Stimulated activated CD4-positive, alpha-beta T cell treated with anti-CD3 and anti-CD28 coated beads, Interleukin-2, amount 100 ng/mL, for 24 hours (primary cell): ENCODE results near the gene PDZD4.
A peak's percentile ranks its signal among the peaks of the same experiment; 100 is the strongest.
"Not testable (repeated sequence)": the region's sequence is repeated elsewhere in the genome, so short reads cannot be mapped to it uniquely, and the experiment has no call there.

Source experiments
- DNase-seq, 2 donors: peaks; one replicate each; pipeline ENCODE4 v3.0.0-alpha.2; 2020

Gene PDZD4

DNA sequence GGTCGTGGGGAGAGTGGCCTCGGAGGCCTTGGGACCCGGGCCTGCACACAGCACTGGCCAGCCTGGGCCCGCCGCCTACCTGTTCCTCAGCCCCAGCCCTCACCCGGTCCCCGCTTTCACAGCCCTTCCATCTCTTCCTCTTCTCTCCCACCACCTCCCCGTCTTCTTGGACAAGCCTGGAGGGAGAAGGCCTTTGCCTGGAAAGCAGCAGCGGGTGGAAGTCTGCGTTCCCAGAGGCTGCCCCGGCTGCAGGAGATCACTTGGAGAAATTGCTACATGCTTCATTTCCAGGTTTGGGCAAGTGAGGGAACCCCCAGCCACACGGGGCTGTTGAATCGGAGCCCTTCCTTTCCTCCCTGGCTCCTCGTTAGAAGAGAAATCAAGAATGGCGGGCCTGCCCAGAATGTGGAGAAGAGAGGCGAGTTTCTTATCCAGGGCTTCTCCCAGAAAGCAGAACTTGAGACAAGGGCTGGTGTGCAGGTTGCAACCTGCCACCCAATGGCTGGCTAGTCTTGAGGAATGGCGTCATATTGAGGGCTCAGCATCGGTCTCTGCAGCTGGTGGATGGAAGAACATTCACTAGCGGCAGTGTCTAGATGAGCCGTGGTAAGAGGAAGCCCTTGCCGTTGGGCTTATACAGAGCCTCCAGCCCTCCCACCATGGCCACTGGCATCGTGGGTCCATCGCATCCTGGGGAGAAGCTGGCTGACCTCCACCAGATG lies 1.2 kb upstream of the PDZD4 start:
- DNase-seq, result no peak

DNA sequence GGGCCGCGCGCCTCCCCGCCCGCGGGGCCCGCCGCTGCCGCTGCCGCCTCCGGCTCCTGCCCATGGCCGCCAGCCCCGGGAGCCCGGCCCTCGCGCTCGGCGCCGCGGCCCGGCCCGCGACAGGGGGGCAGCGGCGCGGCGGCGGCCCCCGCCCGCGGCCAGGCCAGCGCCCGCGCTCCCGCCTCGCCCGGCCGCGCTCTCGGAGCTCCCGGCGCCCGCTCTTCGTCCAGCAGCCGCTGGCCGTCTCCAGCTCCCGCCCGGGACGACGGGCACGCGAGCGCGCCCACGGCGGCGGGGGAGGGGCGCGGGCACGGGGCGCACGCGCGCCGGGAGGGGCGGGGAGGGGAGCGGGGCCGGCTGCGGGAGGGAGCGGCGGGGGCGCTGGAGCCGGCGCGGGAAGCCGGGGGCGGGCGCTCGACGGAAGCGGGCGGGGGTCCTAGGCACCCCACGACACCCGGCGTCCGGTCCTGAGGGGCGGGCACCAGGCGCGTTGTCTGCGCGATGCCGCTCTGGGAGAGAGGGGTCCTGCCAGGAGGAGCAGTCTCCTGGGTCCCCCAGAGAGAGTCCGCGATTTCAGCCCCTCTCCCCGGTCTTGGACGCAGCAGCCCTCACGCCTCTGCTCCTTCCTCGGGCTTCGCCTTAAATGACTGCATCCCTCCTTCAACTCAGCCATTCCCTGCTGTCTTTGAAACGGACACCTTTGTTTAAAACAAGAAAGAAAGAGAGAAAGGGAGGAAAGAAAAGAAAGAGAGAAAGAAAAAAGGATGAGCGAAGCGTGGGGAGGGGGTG lies 490 bp upstream of the PDZD4 start:
- no peak for DNase-seq

DNA sequence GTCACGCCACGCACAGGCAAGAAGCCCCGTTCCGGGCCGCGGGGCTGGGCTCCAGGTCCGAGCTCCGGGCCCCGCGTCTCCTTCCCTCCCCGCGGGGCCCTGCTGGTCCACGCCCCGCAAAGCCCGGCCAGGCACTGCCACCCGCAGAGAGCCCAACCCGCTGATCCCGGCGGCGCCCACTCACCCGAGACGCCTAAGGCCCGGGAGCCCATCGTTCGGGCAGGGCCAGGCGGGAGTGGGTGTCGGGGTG lies 870 bp downstream of the PDZD4 start:
- no peak for DNase-seq

DNA sequence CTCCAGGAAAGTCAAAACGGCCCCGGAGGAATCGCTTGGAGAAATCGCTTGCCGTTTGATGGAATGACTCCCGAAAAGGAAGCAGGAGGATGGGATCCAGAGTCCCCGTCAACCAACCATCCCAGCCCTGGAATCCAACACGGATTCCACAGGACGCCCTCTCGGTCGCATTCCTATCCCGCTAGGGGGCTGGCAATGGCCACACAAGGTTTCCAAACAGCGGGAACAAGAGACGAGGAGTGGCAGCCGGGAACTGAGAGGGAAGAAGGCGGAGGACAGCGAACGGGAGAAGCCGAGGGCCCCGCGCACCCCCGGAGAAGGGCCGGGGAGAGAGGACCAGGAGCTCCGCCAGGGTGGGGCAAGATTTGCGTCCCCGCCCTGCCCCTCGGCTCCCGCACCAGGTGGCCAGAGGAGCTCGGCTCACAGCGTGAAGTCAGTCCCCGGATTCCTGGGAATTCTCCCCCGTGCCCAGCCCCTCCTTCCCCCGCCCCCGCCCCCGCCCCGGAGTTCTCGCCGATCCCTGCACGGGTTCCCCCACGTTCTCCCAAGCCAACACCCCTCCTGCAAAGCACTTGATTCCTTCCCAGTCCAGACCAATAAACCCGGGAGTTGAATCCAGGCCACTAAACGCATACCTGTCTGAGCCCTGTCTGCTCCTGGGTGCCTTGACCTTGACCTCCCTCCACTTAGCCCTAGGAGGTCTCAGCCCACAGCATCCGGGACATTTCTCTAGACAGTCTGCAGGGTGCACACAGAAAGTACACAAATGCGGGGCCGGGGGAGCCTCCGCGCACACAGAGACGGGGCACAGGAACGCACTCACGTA lies 1.4 kb downstream of the PDZD4 start:
- DNase-seq, result no peak

DNA sequence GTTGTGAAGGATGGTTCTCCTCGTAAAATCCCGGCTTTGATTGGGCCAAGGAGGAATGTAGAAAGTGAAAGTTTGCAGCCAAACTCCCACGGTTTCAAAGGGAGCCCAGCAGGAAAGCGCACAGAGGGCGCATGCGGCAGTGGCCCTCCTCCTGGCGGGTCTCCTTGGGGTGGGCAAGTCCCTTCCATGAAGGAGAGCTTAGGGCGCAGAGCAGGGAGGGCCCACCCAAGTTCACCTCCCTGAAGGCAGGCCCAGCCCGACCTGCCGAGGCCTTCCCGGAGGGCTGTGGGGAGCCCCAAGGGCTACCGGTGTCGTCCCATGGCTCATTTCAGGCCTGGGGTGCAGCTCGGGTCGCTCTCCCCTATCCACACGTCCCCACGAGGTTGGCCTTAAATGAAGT lies 2.0 kb downstream of the PDZD4 start:
- no peak for DNase-seq

DNA sequence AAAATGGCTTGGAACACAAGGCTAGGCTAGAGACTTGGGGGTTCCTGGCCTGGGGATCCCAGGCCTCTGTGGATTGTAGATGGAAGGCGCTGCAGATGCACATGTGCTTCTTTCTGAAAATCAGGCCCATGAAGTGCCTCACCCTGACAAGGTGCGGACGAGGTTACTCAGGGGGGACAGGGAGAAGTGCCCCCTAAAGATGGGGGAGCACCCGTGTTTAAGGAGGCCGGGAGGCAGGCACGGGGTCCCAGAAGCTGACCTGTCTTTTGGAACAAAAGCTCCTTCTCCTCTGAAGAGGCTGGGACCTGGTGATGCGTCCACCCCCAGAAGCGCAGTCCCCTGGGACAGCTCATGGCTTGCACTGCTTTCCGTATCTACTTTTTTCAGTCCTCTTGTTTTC lies 2.4 kb downstream of the PDZD4 start:
- DNase-seq, result no peak

DNA sequence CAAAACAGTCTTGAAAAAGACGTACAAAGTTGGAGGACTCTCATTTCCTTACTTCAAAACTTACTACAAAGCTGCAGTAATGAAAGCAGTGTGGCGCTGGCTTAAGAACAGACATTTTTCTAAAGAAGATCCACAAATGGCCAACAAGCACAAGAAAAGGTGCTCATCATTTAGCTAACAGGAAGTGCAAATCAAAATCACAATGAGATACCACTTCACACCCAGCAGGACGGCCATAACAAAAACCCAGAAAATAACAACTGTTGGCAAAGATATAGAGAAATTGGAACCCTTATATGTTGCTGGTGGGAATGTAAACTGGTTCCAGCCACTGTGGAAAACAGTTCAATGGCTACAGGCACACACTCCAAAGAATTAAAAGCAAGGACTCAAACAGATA lies 3.3 kb downstream of the PDZD4 start:
- no peak for DNase-seq

DNA sequence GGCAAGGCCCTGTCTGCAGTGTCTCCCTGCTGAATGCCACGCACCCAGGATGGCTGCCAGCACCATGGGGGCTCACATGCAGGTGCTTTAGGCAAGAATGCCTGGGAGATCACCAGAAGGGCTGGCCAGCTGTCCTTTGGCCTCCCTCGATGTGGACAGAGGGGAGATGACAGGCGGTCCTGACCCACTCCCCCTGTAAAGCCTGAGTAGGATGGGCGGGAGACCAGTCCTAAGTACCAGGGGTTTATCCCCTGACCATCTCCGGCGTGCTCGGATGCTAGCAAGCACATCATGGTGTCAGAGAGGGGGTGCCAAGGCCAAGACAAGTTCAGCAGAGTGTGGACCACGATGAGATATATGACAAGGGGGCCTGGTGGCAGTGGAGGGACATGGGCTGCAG lies 5.3 kb downstream of the PDZD4 start:
- no peak for DNase-seq

DNA sequence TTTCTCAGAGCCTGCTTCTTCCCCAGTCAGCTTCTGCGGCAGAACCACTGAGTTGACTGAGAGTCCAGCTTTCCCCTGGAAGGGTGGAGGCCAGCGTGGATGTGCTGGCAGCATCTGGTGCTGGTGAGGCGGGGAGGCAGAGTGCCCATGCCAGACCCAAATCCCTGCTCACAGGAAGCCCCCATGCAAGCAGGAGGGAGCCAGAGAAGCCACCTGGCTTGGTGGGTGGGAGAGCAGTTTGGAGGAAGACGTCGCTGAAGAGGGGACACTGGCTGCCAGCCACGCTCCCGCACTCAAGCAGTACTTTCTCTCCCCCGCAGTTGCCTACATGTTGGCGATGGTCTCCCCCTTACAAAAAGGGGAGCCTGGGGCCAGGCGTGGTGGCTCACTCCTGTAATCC lies 6.0 kb downstream of the PDZD4 start:
- no peak for DNase-seq

DNA sequence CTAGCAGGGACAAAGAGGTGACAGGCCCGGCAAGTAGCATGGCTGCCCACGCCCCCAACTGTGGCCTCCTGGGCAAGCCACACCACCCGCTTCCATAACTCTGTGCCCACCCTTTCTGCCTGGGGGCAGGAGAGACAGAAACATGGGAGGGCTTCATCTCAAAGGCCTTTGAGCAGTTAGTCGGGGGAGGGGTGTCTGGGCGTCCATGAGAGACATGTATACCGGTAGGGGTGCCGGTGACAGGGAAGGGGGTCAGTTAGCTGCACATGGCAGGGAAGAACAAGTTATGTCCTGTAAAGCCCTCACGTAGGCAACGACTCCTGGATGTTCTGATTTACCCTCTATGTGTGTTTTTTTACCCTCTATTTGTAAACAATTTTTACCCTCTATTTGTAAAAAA lies 9.3 kb downstream of the PDZD4 start:
- DNase-seq, result no peak

DNA sequence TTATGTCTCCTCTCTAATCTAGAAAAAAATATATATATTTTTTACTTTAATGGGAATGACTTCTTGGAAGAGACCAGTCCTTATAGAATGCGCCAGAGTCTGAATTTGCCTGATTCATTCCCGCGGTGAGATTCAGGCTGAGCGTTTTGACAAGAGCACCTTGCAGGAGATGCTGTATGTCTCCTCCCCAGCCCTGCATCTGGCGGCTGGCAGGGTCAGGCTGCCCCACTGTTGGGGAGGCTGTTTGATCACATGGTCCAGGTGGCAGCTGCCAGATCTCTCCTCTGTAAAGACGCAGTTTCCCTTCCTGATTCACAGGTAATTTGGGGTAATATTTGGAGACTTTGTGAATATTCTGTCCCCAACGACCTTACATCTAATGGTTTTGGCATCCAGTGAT lies 9.7 kb downstream of the PDZD4 start:
- no peak for DNase-seq

DNA sequence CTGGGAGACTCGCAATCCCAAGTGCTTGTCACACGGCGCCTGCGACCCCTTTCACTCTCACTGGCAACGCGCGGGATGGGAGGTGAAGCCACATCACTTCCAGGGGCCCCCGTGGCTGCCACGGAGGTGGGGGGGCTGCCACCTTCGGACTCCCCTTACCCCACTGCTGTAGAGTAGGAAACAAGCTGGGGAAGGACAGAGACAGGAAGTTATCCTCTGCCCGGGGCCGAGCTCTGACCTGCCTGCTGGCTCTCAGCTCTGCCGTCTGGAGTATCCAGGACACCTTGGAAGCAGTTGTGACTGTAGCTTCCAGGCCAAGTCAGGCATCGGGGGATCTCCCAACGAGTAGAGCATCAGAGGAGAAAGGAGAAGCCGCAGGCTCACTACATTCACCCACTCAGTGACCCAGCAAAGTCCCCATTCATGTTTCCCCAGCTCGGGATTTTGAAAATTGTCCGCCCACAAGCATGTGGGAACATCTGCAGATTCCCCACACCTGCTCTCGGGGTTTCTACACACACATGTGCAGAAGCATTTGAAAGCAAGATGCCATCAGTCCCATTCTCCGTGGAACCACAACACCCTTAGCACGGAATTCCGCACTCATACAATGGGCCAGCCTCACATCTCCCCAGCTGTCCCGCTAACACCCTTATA lies 10.8 kb downstream of the PDZD4 start:
- no peak for DNase-seq

DNA sequence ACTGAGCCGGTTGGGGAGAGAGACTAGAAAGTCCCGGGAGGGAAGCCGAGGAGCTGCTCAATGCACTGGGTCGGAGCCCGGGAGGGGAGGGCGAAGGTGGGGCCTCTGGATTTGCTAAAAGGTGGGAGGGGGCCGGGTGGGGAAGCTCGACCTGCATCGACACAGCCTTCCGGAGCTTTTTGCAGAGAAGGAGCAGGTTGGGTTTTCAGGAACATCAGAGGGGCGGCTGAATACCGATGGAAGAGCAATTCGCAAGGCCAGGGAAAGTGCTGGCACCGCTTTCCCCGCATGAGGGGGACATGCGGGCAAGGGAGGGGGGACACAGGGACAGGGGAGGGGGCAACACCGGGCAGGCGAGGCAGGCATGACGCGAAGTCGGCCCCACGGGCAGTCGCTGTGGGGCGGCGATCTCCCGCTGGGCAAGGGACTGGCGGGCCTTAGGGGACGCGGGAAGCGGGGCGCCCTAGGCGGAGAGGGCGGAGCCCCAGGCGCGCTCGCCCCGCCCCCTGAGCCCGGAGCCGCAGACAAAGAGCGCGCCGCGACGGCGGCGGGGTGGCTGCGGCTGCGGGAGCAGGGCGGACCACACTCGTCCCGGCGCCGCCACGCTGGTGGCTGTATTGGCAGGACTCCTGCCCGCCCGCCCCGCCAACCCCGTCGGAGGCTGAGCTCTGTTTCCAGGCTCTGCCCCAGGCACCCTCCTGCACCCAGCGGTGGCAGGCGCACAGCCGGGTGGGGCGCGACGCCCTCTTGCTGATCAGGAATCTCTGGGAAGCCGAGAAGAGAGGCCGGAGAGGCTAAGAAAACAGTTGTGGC lies 11.6 kb downstream of the PDZD4 start:
- peak; percentile 50 to 74 for DNase-seq

DNA sequence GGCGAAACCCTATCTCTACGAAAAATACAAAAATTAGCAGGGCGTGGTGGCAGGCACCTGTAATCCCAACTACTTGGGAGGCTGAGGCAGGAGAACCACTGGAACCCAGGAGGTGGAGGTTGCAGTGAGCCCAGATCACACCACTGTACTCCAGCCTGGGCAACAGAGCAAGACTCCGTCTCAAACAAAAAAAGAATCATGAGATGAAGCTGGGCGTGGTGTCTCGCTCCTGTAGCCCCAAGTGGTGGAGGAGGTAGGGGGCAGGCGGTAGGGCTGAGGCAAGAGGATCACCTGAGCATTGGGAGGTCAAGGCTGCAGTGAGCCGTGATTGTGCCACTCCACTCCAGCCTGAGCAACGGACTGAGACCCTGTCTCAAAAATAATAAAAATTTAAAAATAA lies 12.3 kb downstream of the PDZD4 start:
- DNase-seq, result not testable (repeated sequence)

DNA sequence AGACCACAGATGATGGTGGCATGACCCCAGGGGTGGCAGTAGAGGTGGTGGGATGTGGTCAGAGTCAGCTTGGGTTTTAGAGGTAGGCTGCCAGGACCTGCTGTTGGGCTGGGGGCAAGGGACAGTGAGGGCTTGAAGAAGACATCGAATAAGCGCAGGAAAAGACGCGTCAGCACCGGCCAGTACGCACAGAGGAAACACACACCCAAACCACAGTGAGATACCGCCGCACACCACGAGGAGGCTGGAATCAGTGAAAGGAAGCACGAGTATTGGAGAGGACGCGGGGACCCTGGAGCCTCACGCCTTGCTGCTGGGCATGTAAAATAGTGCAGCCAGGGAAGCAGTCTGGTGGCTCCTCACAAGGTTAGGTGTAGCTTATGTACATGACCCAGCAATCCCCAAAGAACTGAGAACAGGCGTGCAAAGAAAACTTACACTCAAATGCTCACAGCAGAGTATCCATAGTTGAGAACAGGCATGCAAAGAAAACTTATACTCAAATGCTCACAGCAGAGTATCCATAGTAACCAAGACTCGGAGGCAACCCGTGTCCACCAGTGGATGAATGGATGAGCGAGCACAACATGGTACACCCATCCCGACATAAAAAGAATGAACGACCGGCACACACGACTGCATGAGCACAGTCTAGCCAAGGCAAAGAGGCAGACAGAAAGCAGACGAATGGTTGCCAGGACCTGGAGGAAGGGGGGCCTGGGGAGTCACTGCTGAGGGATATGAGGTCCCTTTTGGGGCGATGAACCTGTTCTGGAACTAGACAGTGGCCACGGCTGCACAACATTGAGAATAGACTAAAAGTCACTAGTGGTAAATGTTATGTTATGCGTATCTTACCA lies 13.3 kb downstream of the PDZD4 start:
- DNase-seq, result peak; percentile 33 to 43

DNA sequence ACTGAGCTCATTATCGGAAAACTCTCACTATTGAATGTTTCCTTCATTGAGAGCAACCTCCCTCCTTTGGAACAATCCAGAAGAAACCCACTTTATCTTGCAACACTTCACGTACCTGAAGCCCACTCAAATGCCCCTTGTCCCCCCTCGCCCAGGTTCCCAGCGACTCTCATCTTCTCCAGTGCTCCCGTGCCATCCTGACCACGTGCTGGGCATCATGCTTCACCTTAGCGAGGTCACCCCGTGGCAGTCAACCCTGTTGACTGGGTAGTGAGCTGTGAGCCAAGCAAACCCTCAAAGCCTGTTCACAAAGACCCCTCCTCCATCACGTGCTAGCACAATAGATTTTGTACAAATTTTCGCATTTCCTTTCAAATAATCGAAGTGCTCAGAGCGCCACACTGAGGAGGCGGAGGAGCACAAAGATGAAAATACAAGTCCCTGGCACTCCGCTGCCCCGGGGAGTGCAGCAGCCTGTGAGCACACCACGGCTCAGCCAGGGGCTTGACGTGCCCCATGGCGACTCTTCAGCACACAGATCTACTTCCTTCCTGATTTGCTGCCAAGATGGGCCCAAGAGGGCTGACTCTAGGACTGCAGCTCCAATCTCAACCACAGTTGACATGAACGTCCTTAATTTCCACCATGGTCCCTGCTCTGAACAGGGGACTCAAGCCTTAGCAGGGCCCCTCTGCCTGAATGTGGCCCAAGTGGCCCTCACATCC lies 15.6 kb downstream of the PDZD4 start:
- no peak for DNase-seq

DNA sequence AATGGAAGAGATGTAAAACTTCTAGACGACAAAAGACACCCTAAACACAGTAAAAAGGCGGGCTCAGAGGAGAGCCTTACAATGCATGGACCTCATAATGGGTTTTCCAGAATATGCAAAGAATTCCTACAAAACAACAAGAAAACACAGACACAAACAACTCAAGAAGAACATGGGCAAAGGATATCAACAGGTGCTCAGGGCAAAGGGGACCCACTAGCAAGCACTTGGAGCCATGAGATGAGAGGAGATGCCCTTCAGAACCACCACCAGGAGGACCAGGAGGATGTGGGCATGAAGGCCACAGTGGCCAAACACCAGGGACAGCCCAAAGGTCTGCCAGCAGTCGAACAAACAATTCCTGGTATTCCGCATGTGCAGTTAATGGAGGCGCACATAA lies 17.2 kb downstream of the PDZD4 start:
- no peak for DNase-seq

DNA sequence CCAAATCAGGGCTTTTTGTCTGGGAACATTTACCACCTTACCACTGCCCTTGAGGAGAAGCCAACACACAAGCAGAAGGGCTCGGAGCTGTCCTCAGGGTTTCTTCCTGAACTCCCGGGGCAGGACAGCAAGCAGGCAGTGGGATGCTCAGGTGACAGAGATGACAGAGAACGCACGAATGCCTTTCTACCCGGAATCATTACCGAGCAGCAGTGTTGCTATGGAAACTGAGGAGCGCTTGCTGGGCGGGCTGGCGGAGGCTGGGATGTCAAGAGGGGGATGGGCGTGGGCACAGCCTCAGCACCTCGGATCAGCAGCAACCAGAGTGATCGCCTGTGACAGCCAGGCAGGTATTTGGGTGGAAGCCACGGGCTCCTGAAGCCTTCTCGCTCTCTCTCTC lies 18.1 kb downstream of the PDZD4 start:
- no peak for DNase-seq

DNA sequence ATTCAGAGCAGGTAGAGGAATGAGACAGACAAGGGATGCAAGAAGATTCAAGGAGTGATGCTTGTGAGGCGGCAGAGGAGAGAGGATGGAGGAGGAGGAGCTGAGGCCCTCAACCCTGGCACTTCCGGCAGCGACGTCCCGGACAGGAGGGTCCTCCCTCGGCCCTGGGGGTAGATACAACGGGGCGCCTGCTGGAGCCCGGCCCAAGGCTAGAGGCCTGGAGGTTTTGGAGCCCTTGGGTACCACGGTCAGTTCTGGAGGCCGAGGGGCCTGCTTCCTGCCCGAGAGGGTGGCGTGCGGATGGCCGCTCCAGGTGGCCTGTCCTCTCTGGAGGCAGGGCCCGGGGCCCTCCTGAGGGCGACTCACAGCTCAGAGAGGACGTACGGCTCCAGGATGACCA lies 22.4 kb downstream of the PDZD4 start:
- DNase-seq, result no peak

DNA sequence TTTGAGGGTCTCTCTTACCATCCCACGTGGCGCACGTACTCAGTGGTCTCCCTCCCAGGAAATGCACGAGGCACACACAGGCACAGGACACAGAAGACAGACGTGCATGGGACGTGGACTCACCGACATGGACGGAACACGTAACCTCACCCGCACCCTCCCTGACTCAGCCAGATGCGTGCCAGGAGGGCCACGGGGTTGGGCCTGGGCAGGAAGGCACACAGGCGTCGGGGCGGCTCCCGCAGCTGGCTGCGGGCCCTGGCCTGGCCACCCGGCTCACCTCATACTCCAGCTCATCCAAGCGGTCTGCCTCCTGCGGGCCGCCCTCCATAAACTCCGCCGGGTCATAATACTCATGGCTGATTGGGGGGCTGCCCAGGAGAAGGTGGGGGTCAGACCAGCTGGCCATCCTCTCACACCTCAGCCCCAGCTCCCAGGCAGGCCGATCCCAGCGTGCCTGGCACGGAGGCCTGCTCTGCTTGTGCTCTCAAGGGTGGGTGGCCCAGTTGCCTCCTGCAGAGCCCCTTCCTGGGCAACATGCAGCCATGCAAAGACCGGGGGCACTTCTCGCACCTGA lies 23.3 kb downstream of the PDZD4 start:
- DNase-seq, result no peak

DNA sequence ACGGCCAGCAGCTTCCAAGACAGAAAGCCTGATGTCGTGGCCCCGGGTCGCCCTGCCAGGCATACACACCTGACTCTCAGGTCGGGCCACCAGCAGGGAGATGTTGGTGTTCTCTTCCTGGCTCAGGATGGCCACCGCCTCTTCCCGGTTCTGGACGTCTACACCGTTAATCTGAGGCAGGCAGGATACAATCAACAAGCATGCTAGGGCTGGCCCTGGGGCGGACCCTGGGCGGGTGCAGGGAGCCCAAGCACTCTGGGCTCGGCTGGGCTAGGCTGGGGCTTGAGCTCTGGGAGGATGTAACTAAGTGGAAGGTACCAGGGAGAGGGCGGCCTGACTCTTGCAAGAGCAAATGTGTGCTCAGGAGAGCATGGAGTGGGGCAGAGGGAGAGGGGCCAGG lies 24.9 kb downstream of the PDZD4 start:
- DNase-seq, result no peak
